HL-60 (cell line): ENCODE results near the gene ZNF512.

Source experiments
- CTCF ChIP-seq: IDR thresholded peaks from one replicate; pipeline ENCODE4 v1.5.1; 2011; ENCODE audit warnings: low read length, control low read depth, inconsistent platforms; ENCODE audit not compliant: insufficient read depth
- POLR2AphosphoS5 ChIP-seq: IDR thresholded peaks from 2 replicates; pipeline ENCODE4 v1.6.1; 2012; ENCODE audit warnings: low read depth
- REST ChIP-seq: IDR thresholded peaks from 2 replicates; pipeline ENCODE4 v1.6.1; 2012; ENCODE audit warnings: low read depth; ENCODE audit not compliant: insufficient replicate concordance

- TF ChIP-seq CTCF (no peak), REST (no peak), POLR2AphosphoS5 (no peak)
Measured at GRCh38 chr2:27587025-27587424, 4.2 kb downstream of the ZNF512 start.
